ENCODE data around the gene RYK.
A peak's percentile ranks its signal among the peaks of the same experiment; 100 is the strongest.
"Not testable (repeated sequence)": the region's sequence is repeated elsewhere in the genome, so short reads cannot be mapped to it uniquely, and the experiment has no call there.

Gene RYK

GRCh38 chr3:134255404-134255803 lies 4.7 kb upstream of the RYK start:
- no peak for DNase-seq (ENCODE audit: low read depth in 2 of 2)

DNA sequence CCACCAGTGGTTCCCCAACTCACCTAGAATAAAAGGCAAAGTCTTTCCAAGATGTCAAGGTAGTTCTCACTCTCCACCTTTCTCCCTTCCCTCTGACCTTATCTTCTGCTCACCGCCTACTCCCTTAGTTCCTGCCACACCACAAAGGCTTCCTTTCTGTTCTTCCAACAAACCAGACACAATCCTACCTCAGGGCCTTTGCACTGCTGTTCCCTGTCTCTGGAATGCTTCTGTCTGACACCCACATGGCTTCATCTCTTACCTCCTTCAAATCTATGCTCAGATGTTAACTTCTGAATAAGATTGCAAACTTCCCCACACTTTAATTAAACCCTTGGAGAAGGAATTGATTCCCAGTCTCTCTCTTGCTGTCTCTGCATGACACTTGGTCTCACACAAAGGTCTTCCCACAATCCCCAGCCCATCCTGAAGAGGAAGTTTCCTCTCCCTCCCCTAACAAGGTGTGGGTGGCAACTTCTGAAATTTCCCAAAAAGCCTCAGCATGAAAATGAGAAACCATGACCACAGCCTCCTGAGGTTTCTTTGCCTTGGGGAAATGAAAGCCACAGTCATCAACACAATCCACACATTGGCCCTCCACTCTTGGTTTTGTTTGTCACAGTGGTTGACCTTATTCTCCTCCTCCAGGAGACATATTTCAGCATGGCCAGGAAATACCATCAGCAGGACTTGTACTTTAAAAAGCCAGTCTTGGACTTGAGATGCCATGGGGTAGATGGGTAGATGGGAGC lies 3.0 kb upstream of the RYK start:
- DNase-seq (ENCODE audit: low read depth in 2 of 2): no peak

- DNase-seq (ENCODE audit: low read depth in 2 of 2): no peak
These were observed 2.1 kb upstream of the RYK start for GRCh38 chr3:134252766-134253165.

DNA sequence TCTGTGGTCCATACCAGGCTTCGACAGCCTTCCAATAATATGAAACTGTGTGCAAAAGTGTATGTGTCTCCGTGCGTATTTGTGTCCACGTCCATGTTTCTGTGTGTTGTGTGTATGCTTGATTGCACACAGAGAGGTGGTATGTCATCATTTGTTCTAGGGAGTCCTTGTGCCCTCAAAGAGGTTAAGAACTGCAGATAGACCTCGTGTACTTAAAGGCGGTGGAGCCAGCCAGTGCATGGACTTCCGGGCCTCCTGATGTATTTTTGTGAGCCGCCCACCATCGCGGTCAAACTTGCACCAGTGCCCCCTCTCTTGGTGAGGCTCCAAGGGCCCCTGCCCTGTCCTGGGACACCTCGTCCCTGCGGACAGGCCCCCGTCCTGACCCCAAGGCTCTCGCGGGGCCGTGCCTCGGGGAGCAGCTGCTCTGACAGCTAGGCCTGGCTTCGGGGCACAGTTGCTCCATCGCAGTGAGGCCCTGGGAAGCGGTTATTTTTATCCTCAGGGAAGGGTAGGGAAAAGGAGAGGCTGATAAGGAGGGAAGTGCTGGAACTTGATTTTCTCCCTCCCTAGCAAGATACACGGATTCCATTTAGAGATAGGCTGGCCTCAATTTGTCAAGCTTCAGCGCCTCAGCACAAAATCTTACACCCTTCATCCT lies 1.2 kb upstream of the RYK start:
- DNase-seq (ENCODE audit: low read depth in 2 of 2): no peak

DNA sequence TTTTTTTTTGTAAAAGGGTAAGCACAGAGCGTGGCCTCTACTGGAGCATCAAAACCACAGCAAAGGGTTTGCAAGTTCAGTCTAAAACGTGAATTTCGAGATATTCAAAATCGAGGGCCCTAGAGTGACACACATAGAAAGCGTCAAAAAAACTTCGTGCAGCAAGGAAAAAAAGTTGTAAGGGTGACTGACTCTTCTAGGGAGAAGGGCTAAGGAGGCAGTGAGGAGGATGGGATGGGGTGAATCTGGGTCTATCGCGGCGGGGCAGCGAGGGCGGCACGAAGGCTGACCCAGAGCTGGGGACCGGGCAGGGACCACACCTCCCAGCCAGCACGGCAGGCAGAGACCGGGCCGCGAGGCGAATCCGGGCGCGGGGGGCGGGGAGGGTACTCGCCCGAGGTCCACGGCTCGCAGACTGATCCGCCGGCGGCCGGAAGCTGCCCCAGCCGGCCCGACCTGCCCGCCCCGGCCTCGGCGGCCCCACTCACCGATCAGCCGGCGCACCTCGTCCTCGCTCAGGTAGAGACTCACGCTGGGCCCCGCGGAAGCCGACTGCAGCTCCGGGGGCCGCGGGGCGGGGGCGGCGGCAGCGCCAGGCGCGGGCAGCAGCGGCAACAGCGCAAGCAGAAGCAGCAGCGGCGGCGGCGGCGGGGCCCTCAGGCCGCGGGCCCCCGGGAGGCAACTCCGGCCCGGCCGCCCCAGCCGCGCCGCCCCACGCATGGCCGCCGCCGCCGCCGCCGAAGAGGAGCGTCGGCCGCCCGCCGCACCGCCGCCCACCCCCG lies 533 bp downstream of the RYK start:
- peak in 1 of 2 donors; percentile 54 for DNase-seq (ENCODE audit: low read depth in 2 of 2)

GRCh38 chr3:134249296-134249841 lies 1.3 kb downstream of the RYK start:
- DNase-seq (ENCODE audit: low read depth in 2 of 2): no peak

DNA sequence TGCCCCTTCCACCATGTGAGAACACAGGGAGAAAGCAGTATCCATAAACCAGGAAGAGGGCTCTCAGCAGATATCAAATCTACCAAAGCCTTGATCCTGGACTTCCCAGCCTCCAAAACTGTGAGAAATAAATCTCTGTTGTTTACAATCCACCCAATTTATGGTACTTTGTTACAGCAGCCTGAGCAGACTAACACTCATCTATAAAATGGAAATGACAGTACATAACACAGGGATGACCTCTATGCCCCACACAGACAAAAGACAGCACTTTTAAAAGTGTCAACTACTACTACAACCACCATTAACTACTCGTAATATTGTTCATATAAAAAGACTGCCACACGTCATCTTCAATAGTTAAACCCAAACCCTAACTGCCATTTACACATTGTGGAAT lies 5.7 kb downstream of the RYK start:
- no peak for DNase-seq (ENCODE audit: low read depth in 2 of 2)

GRCh38 chr3:134242649-134243617 lies 7.7 kb downstream of the RYK start:
- DNase-seq (ENCODE audit: low read depth in 2 of 2): no peak

DNA sequence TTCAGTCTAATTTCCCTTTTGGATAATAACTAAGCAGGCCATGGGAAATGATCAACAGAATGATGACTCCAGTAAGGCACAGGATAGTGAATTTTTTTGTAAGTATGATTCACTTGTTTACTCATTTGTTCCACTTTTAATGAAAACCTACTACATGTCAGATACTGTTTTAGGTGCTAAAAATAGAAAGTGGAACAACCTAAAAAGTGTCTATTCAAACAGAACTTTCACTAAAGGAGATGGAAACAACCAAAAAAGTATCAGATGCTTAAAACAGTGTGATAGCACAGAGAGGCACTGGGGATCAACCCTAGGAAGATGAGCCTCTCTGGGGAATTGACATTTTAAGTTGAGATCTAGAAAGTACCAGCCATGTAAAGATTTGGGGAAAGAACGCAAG lies 11.1 kb downstream of the RYK start:
- no peak for DNase-seq (ENCODE audit: low read depth in 2 of 2)

- no peak for DNase-seq (ENCODE audit: low read depth in 2 of 2)
These were observed 13.1 kb downstream of the RYK start for GRCh38 chr3:134237454-134238145.

DNA sequence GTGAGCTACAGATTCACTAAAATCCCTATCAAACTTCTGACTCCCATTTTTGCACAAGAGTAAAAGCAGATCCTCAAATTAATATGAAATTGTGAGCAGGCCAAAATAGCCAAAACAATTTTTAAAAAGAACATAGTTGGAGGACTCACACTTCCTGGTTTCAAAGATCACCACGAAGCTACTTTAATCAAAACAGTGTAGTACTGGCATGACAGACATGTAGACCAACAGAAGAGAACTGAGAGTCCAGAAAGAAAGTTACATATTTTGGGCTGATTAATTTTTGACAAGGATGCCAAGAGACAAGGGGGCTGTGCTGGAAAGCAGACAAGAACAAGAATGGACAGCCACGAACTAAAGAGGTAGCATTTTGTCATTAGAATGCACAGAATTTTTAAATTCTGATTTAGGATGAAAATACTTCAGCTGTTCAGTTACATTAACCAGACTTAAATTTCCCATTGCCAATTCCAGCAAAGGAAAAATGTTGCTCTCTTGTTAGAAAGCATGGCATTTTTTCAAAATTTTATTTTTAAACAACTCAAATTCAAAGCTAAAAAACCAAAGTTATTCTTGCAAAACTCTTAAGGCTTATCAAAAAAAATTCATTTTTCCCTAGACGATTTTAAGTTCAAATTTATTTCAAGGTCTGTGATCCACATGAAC lies 14.0 kb downstream of the RYK start:
- no peak for DNase-seq (ENCODE audit: low read depth in 2 of 2)

- DNase-seq (ENCODE audit: low read depth in 2 of 2): no peak
These were observed 15.0 kb downstream of the RYK start for GRCh38 chr3:134235577-134236076.

GRCh38 chr3:134232951-134233350 lies 17.7 kb downstream of the RYK start:
- DNase-seq (ENCODE audit: low read depth in 2 of 2): no peak

GRCh38 chr3:134232151-134232550 lies 18.5 kb downstream of the RYK start:
- no peak for DNase-seq (ENCODE audit: low read depth in 2 of 2)

DNA sequence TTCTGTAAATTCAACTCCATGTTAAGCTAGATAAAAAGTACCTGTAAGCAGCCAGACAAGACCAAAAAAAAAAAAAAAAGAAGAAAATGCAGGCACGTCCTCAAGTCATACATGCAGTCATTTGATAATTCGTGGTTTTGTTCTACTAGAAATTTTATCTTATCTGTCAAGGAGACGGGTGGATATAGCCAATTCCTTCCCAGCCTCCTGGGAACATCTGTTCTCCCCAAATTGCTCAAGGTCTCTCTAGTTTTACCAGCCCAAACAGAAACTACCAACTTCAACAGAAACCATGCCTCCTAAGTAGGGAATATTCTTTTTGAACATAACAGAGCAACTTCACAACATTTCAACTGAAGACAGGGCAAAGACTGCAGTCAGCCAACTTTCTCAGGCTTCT lies 19.5 kb downstream of the RYK start:
- no peak for DNase-seq (ENCODE audit: low read depth in 2 of 2)

DNA sequence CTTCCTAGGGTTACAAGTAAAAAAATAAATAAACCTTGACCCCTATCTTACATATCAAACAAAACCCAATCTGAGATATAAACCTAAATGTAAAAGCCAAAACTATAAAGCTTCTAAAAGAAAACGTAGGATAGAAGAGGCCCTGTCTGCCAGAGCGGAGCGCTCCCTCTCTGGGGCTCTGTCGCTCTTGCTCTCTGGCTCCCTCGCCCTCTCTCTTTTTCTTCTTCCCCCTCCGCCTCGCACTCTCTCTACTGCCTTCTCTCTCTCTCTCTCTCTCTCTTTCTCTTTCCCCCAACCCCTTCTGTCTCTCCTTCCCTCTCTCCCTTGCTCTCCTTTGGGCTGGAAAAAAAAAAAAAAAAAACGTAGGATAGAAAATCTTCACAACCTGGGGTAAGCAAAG lies 21.6 kb downstream of the RYK start:
- no peak for DNase-seq (ENCODE audit: low read depth in 2 of 2)

DNA sequence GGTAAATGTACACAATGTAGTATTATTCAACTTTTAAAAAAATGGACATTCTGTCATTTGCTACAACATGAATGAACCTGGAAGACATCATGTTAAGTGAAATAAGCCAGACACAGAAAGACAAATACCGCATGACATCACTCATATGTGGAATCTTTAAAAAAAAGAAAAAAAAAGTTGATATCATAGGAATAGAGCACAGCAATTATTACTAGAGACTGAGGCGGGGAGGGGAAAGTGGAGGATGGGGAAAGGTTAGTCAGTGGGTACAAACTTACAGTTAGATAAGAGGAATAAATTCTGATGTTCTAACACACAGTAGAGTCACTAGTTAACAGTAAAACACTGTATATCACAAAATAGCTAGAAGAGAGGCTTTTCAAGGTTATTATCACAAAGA lies 22.2 kb downstream of the RYK start:
- DNase-seq (ENCODE audit: low read depth in 2 of 2): no peak

GRCh38 chr3:134228035-134228434 lies 22.6 kb downstream of the RYK start:
- no peak for DNase-seq (ENCODE audit: low read depth in 2 of 2)

DNA sequence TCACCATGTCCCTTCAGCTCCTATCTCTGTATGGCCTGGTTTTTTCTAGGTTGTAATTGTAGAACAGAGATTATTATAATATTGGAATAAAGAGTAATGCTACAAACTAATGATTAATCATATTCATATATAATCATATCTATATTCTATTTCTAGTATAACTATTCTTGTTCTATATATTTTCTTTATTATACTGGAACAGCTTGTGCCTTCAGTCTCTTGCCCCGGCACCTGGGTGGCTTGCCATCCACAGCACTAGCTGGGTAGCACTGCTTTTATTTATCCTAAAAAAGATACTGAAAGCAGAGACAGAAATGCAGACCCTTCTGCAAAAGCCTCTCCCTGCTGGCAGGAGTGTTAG lies 25.9 kb downstream of the RYK start:
- not testable (repeated sequence) for DNase-seq (ENCODE audit: low read depth in 2 of 2)

DNA sequence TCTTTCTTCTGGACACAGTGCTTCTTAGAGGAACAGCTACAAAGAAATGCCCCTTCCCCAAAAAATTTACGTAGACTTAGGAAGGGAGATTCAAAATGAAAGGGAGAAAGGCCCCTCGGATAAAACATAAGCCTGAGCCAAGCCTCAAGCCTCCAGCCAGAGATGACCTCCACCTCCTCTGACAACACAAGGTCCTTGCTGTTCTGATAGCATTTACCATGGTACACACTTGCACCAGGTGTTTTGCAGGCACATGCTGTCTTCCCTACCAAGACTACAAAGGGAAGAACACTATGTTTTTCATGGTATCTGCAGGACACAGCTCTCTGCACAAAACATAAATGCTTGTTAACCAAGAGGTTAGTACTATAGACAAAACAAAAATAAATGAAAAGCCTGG lies 27.8 kb downstream of the RYK start:
- DNase-seq (ENCODE audit: low read depth in 2 of 2): no peak
